HG02852 (cell line): ENCODE measurements around the gene SORBS2.

Source experiments
- ATAC-seq: cut with Tn5 transposase; IDR thresholded peaks from one replicate; pipeline ENCODE4 v1.9.1; 2021; ENCODE audit warnings: mild to moderate bottlenecking, moderate library complexity; ENCODE audit not compliant: unreplicated experiment

The SORBS2 gene

GRCh38 chr4:185651137-185651677 lies 160.8 kb downstream of the SORBS2 start:
- no peak for ATAC-seq

GRCh38 chr4:185648631-185649030 lies 163.4 kb downstream of the SORBS2 start:
- no peak for ATAC-seq

- ATAC-seq = no peak
Observed at GRCh38 chr4:185645403-185645802, 166.6 kb downstream of the SORBS2 start.

- ATAC-seq = no peak
Observed at GRCh38 chr4:185644408-185644807, 167.6 kb downstream of the SORBS2 start.

GRCh38 chr4:185642907-185643306 lies 169.1 kb downstream of the SORBS2 start:
- ATAC-seq = no peak

- ATAC-seq = no peak
Observed at GRCh38 chr4:185640811-185641675, 171.0 kb downstream of the SORBS2 start.

- no peak for ATAC-seq
Observed at GRCh38 chr4:185638548-185639301, 173.3 kb downstream of the SORBS2 start.

GRCh38 chr4:185638093-185638492 lies 173.9 kb downstream of the SORBS2 start:
- ATAC-seq = no peak

- no peak for ATAC-seq
Observed at GRCh38 chr4:185637163-185637875, 174.7 kb downstream of the SORBS2 start.

- ATAC-seq = no peak
Observed at GRCh38 chr4:185634066-185634652, 177.8 kb downstream of the SORBS2 start.

GRCh38 chr4:185626798-185627197 lies 185.2 kb downstream of the SORBS2 start:
- ATAC-seq = no peak

GRCh38 chr4:185625503-185625902 lies 186.5 kb downstream of the SORBS2 start:
- ATAC-seq = no peak

GRCh38 chr4:185624259-185624589 lies 187.8 kb downstream of the SORBS2 start:
- no peak for ATAC-seq

- ATAC-seq = no peak
Observed at GRCh38 chr4:185623444-185624258, 188.3 kb downstream of the SORBS2 start.

- ATAC-seq = no peak
Observed at GRCh38 chr4:185608185-185608584, 203.8 kb downstream of the SORBS2 start.

- no peak for ATAC-seq
Observed at GRCh38 chr4:185602397-185602796, 209.6 kb downstream of the SORBS2 start.

- no peak for ATAC-seq
Observed at GRCh38 chr4:185600801-185601434, 211.1 kb downstream of the SORBS2 start.

GRCh38 chr4:185599553-185600243 lies 212.3 kb downstream of the SORBS2 start:
- no peak for ATAC-seq
